ENCODE results near the gene COX7A2.

Gene COX7A2

DNA sequence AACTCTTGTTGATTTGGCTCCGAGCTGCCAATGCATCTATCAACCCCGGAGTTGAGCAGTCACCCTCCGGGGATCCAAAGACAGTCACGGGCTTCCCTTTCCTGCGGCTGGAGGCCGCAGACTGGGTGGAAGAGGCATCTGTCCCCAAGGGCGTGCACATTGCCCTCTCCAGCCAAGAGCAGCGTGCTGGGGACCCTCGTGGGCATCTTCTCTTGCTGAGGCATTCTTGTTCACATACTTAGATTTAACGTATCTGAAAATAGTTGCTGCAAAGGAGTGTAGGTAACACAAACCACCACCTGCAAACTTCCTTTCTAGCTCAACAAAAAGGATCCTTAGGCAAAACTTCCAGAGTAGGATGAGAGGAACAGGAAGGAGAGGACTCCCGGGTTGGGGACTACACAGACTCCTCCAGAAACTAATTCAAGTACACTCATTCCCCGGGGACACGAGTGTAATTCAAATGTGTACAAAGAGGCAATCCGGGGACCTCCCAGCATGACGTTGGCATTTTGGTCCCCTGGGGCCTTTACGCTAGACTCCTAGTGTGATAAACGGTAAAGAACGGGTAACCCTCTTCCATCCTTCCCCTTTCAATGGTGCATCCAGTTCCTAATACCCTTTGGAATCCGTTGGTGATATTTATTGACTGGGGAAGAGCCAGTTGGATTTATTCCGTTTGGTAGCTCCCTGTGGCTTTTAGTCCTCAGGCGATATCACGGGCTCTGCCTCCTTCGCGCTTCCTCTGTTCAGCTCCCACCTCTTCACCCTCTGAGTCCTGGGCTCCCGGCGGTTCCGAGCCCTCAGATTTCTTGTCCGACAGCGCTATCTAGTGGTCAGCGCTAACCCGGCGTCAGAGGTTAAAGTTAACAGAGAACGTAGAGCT lies 35.1 kb downstream of the COX7A2 start:
- in situ Hi-C loops (cut with HindIII; ENCODE audit: low sequenced_read_pairs) = no loop called here
- TF ChIP-seq, protein P1, sequence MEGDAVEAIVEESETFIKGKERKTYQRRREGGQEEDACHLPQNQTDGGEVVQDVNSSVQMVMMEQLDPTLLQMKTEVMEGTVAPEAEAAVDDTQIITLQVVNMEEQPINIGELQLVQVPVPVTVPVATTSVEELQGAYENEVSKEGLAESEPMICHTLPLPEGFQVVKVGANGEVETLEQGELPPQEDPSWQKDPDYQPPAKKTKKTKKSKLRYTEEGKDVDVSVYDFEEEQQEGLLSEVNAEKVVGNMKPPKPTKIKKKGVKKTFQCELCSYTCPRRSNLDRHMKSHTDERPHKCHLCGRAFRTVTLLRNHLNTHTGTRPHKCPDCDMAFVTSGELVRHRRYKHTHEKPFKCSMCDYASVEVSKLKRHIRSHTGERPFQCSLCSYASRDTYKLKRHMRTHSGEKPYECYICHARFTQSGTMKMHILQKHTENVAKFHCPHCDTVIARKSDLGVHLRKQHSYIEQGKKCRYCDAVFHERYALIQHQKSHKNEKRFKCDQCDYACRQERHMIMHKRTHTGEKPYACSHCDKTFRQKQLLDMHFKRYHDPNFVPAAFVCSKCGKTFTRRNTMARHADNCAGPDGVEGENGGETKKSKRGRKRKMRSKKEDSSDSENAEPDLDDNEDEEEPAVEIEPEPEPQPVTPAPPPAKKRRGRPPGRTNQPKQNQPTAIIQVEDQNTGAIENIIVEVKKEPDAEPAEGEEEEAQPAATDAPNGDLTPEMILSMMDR (IDR thresholded peaks at IDR 0.05; ENCODE audit: low read depth, low read length) = peak; percentile 83
- H3K4me3 ChIP-seq (ENCODE audit: low read depth, low read length) = no peak overlapping the region
- DNase-seq (ENCODE audit: low read depth, low spot score) = peak; percentile 83

DNA sequence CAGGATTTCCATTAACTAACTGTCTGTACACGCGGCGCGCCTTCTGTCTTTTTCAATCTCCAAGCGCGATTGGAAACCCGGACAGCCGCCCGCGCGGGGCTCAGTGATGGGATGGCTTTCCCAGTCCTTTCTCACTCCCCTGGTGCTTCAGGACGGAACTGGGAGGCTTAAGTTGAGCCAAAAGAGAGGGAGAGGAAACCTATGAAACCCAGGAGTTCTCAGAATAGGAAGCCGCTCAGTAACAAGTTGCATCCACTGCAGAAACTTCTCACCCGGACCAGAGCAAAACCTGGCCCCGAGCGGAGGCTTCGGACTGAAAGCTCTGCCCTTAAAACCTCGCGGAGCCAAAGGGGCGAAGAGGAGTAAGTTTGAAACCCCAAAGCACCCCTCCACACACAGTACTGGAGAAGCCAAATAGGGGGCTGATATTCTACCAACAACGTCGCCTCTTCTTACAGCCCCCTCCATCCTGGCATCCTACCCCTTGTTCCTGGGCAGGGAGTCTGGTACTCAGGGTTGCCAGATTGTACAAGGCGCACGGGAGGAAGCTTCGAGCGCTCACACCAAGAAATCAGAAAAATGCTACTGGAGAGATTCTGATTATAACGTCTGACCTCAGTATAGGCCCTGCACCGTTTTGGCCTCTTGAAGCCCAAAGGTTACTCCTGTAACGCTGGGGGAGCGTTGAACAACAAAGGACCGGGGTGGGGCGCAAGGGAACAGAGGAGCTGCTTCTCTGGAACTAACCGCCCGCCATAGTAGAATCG lies 36.8 kb downstream of the COX7A2 start:
- peak overlapping the region; percentile 90 for H3K4me3 ChIP-seq (ENCODE audit: low read depth, low read length)
- TF ChIP-seq, protein P1 (IDR thresholded peaks at IDR 0.05; ENCODE audit: low read depth, low read length) = no peak
- DNase-seq (ENCODE audit: low read depth, low spot score) = peak; percentile 54
- in situ Hi-C loops (cut with HindIII; ENCODE audit: low sequenced_read_pairs) = no loop called here

DNA sequence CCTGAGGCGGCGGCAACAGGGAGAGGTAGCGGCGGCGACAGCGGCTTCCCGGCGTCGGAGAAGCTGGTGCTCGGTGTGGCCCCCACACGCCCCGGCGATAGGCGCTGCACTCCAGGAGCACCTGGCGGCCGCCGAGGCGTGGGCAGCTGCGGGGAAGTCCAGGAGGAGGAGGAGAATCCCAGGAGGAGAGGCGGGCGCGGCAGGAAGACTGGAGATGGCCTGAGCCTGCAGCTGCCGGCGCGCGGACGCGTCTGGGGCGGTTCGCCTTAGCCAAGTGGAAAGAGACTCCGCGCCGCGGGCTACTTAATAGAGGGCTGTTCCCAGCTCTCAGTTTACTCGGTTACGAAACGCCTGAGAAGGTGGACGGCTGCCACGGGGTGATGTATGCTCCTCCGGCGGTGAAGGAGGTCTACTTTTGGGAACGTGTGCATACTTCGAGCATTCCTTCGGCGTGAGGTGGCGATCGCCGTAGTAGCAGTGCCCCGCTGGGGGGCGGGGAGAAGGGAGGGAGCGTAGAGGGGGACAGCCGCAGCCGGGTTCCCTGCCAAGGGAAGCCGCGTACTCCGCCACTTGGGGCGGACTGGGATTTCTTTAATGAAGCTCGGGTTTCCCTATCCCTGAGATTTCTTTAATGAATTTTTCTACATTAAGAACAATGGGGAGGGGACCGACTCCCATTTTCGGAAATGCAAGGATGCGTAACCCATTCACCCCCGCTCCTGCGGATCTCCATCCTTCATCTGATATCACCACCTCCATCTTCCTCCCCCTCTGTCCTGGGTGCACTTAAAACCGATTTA lies 37.6 kb downstream of the COX7A2 start, which contains the start of gene COL12A1:
Gene COL12A1, minus strand, starts transcription at position 278 of the 800 bp plus-strand sequence. CDS start 3,261 bp downstream, outside the sequence.
- TF ChIP-seq, protein P1 (IDR thresholded peaks at IDR 0.05; ENCODE audit: low read depth, low read length) = peak; percentile 16
- in situ Hi-C loops (cut with HindIII; ENCODE audit: low sequenced_read_pairs) = no loop called here
- DNase-seq (ENCODE audit: low read depth, low spot score) = peak; percentile 99
- H3K4me3 ChIP-seq (ENCODE audit: low read depth, low read length) = peak within 1 kb of the TSS; percentile 90

DNA sequence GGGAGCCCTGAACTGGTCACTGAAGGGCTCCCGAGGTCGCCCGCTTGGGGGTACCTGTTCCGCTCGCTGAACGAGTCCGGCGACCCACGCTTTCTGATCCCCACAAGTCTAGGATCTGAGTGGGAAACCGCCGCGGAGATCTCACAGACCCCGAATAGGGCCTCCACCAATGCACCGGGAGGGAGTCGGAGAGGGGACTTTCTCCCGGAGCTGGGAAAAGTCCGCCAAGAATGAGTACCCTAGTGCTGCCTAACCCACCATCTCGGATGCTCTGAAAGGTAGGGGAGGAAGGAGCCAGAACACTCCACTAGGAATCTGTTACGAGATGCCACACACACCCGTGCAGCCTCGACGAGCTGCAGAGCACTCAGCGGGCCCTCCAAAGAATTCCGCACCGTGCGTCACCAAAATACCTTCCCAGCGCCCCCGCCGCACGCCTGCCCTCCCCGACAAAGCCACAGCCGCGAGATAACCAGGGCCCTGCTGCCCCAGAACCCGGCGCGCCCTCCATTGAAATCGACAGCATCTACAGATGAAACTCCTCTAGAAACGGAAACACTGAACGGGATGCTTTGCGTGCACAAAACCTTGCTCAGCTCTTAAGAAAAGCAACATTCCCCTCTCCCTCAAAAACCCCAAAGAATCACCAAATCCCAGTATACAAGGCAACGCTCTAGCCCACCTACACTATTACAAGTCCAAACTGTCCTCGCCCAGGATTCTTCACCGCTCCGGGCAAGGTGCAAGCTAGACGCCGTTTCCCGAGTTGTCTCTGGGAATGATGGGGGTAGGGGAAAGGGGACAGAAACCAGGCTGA lies 38.4 kb downstream of the COX7A2 start:
- in situ Hi-C loops (cut with HindIII; ENCODE audit: low sequenced_read_pairs) = no loop called here
- TF ChIP-seq, protein P1 (IDR thresholded peaks at IDR 0.05; ENCODE audit: low read depth, low read length) = no peak
- DNase-seq (ENCODE audit: low read depth, low spot score) = peak; percentile 81
- peak overlapping the region; percentile 90 for H3K4me3 ChIP-seq (ENCODE audit: low read depth, low read length)

DNA sequence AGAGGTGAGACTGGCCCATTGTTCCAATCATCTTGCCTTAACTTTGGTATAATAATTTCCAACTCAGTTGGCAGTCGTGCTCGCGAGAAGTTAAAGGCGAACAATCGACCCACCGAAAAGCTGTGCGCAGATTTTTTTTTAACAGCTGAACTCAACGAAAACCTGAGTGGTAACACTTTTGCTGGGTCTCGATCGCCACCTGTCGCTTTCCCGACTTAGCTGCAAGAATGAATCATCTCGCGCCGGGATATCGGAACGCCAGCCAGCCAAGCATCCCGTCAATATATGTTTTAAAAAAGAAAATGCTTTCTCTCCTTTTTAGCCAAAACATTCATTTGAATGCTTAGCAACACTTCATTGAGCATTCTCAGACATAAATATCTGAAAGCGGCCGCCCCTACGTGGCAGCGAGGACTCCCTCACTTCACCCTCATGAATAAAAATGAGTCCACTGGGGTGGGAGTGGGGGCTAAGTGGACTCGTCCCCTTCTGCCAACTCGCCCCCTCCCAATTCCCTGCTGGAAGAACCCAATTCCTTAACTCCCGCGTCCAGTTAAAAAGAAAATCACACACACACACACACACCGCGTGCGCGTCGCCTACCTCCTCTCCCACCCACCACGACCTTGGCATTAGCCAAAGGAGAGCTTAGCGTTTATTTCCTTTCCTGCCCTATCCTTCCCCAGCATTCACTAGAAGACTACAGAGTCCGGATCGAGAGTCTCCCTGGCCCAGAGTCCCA lies 39.2 kb downstream of the COX7A2 start:
- peak; percentile 95 for DNase-seq (ENCODE audit: low read depth, low spot score)
- peak overlapping the region; percentile 90 for H3K4me3 ChIP-seq (ENCODE audit: low read depth, low read length)
- TF ChIP-seq, protein P1 (IDR thresholded peaks at IDR 0.05; ENCODE audit: low read depth, low read length) = peak; percentile 79
- in situ Hi-C loops (cut with HindIII; ENCODE audit: low sequenced_read_pairs) = no loop called here

All from astrocyte of the spinal cord (primary cell).